Bronchial epithelial cell (primary cell): Measurements from ENCODE around the gene POLA2. TPM values are rescaled to one million over a fixed set of nuclear protein-coding genes. Genes with fewer than 3 reads are reported as not detected.

ENCODE experiments used
- DNase-seq: peaks from one replicate; pipeline ENCODE4 v3.0.0-alpha.2; 2010; ENCODE audit warnings: low read depth
- FAIRE-seq: peaks from 2 replicates; lab custom pipeline; 2011; peaks lifted over from hg19 to GRCh38; lab: Jason Lieb, UNC
- H3K27me3 ChIP-seq: 2 replicates; pipeline ENCODE4 v1.5.1; 2011; ENCODE audit warnings: low read length; ENCODE audit not compliant: control insufficient read depth, insufficient read depth
- H3K36me3 ChIP-seq: 2 replicates; pipeline ENCODE4 v1.5.1; 2011; ENCODE audit warnings: low read length; ENCODE audit not compliant: control insufficient read depth, insufficient read depth
- H3K4me3 ChIP-seq: 2 replicates; pipeline ENCODE4 v1.5.1; 2011; ENCODE audit warnings: mild to moderate bottlenecking, low read depth, low read length, control low read depth
- total RNA-seq: library from RNA; depleted of rRNA; stranded (reverse); fragments of >200 nt; gene quantifications from 2 replicates; pipeline ENCODE4 v1.2.1, GENCODE V29; 2014
- TF ChIP-seq, protein P1 (sequence below): IDR thresholded peaks from 2 replicates; pipeline ENCODE4 v1.5.1; 2011; ENCODE audit warnings: mild to moderate bottlenecking, moderate library complexity, low read length, control low read depth, inconsistent platforms; ENCODE audit not compliant: insufficient read depth, severe bottlenecking

POLA2 gene, protein sequence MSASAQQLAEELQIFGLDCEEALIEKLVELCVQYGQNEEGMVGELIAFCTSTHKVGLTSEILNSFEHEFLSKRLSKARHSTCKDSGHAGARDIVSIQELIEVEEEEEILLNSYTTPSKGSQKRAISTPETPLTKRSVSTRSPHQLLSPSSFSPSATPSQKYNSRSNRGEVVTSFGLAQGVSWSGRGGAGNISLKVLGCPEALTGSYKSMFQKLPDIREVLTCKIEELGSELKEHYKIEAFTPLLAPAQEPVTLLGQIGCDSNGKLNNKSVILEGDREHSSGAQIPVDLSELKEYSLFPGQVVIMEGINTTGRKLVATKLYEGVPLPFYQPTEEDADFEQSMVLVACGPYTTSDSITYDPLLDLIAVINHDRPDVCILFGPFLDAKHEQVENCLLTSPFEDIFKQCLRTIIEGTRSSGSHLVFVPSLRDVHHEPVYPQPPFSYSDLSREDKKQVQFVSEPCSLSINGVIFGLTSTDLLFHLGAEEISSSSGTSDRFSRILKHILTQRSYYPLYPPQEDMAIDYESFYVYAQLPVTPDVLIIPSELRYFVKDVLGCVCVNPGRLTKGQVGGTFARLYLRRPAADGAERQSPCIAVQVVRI
- 1.3 and 1.6 TPM in 2 replicates for total RNA-seq

DNA sequence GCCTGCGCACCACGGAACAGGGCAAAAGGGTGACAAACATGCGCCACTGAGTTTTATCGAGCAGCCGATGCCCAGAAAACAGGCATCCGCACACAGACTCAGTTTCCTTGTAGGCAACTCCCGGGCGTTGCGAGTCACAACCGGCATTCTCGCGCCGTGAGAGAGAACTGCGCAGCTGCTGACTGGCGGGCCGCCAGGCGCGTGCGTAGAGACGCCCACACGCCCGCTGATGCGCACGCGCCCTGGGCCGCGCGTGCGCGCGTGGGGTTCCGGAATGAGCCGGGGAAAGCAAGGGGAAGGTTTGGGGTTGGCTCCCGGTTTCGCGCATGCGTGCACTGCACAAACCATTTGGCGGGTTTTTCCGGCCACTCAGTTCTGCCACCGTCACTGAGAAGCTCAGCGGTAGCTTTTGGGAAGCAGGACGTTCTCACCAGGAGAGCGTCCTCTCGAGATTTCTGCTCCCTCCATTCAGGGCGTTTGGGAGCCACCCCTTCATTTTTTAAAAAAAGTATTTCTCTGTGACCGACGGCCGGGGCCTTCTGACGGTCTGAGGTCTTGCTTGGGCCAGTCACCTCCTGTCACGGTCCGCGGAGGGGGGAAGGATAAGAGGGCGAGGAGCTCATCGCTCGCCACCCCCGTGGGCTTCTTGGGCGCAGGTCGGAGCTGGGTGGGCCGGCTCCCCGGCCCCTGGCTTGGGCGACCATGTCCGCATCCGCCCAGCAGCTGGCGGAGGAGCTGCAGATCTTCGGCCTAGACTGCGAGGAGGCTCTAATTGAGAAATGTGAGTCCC, at the start of gene POLA2:
Gene POLA2 (plus strand): TSS at position 372 of the 790 bp plus-strand sequence. CDS start 331 bp downstream, at position 703.
- no peaks in the 10 kb centered on the region for H3K36me3 ChIP-seq
- H3K4me3 ChIP-seq = peak within 1 kb of the TSS; percentile 66
- TF ChIP-seq, protein P1, sequence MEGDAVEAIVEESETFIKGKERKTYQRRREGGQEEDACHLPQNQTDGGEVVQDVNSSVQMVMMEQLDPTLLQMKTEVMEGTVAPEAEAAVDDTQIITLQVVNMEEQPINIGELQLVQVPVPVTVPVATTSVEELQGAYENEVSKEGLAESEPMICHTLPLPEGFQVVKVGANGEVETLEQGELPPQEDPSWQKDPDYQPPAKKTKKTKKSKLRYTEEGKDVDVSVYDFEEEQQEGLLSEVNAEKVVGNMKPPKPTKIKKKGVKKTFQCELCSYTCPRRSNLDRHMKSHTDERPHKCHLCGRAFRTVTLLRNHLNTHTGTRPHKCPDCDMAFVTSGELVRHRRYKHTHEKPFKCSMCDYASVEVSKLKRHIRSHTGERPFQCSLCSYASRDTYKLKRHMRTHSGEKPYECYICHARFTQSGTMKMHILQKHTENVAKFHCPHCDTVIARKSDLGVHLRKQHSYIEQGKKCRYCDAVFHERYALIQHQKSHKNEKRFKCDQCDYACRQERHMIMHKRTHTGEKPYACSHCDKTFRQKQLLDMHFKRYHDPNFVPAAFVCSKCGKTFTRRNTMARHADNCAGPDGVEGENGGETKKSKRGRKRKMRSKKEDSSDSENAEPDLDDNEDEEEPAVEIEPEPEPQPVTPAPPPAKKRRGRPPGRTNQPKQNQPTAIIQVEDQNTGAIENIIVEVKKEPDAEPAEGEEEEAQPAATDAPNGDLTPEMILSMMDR = no peak
- DNase-seq (peak; percentile 89), FAIRE-seq (no peak)
- H3K27me3 ChIP-seq = no peaks in the 10 kb centered on the region

DNA sequence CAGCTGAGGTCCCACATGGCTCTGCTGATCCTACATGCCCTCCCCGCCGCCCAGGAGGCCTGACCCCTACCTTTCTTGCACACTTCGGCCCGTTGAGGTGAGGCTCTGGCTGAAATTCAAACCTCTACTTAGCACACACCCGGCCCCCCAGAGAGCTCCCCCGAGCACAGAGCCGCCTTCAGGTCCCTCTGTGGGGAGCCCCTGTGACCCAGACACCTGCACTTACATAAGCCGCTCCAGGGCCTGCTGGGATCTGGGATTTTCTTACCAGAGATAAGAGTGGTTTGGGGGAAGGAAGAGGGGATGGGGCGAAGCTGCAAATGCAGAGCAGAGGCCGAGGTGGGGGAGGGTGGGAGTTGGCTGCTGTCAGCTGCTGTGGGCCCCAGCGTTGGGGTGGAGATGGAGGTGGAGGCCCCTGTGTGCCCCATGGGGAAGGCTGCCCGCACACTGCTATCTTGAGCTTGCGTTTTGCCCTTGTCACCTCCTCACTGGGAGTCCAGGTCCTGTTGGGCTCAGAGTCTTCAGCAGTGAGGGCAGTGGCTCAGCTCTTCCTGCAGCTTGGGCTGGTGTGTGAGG, 49.4 kb upstream of the POLA2 start:
- DNase-seq = no peak
- Histone ChIP-seq H3K27me3 (no peaks in the 10 kb centered on the region), H3K36me3 (peaks cover 29% of the 10 kb centered on the region), H3K4me3 (no peak overlapping the region)
- TF ChIP-seq, protein P1 = no peak
- no peak for FAIRE-seq

DNA sequence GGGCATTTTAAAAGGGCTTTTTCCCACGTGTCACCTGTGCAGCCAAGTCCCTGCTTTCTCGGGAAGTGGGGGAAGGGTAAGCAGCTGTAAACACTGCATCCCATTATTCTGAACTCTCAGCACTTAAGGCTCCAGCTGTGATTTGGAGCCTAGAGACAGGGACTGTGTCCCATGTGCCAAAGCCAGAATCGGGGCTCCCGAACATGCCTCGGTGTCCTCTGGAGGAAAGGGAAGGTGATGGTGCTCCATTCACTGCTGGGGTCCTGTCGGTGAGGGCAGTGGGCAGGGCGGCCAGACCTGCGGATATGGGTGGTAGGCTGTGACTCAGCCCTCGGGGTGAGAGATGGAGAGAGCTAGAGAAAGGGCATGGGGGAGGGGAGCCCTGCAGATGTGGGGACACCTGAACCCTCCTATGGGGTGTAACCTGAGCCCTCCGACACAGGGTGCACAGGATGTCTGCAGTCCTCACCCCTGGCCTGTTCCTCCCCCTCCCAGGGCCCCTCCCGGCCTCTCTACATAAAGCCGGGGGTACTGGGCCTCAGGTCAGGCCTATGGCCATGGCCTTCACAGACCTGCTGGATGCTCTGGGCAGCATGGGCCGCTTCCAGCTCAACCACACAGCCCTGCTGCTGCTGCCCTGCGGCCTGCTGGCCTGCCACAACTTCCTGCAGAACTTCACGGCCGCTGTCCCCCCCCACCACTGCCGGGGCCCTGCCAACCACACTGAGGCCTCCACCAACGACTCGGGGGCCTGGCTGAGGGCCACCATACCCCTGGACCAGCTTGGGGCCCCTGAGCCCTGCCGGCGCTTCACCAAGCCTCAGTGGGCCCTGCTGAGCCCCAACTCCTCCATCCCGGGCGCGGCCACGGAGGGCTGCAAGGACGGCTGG, 48.2 kb upstream of the POLA2 start:
- H3K36me3 ChIP-seq = peaks cover 23% of the 10 kb centered on the region
- no peaks in the 10 kb centered on the region for H3K27me3 ChIP-seq
- FAIRE-seq = peak; percentile 52
- no peak for DNase-seq
- TF ChIP-seq, protein P1 = no peak
- H3K4me3 ChIP-seq = no peak overlapping the region

DNA sequence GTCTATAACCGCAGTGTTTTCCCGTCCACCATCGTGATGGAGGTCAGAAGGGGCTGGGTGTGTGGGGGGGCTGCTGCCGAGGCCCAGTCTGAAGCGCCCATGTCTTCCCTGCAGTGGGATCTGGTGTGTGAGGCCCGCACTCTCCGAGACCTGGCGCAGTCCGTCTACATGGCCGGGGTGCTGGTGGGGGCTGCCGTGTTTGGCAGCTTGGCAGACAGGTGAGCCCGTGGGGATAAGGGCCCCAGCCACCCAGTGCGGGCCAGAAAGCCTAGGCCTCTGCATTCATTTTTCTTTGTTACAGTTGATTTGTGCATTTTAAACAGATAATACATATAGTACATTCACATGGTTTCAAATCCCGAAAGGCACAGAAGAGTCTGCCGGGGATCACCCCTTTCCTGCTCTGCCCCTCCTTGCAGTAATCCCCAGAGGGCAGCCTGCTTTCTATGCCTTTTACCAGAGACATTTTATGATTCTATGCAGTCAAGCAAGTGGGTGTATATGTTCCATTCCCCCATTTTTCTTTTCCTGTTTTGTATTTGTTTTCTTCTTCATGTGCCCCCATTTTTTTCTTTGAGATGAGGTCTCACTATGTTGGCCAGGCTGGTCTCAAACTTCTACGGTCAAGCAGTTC, 47.4 kb upstream of the POLA2 start:
- FAIRE-seq = no peak
- DNase-seq = no peak
- TF ChIP-seq, protein P1 = no peak
- Histone ChIP-seq H3K27me3 (no peaks in the 10 kb centered on the region), H3K4me3 (no peak overlapping the region), H3K36me3 (peaks cover 20% of the 10 kb centered on the region)
